ENCODE results near the gene MRPS27.

Gene MRPS27

DNA sequence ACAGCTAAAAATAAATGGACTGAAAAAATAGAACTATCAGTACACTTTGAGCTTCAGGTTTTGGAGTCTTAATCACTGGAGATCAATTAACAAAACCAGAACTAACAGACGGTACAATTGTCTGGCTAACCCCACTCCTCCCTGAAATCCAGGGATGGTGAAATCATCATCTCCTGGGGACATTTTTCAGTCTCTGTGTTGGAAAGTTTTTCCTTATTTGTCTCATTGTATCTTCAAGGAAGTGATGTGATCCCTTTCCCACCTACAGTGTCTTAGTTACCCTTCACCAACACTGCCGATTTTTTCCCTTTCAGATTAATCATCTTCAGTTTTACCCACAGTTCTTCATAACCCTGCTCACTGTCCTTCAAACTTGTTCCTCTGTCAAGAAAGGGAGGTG lies 130.9 kb downstream of the MRPS27 start:
- TF ChIP-seq, protein P1, sequence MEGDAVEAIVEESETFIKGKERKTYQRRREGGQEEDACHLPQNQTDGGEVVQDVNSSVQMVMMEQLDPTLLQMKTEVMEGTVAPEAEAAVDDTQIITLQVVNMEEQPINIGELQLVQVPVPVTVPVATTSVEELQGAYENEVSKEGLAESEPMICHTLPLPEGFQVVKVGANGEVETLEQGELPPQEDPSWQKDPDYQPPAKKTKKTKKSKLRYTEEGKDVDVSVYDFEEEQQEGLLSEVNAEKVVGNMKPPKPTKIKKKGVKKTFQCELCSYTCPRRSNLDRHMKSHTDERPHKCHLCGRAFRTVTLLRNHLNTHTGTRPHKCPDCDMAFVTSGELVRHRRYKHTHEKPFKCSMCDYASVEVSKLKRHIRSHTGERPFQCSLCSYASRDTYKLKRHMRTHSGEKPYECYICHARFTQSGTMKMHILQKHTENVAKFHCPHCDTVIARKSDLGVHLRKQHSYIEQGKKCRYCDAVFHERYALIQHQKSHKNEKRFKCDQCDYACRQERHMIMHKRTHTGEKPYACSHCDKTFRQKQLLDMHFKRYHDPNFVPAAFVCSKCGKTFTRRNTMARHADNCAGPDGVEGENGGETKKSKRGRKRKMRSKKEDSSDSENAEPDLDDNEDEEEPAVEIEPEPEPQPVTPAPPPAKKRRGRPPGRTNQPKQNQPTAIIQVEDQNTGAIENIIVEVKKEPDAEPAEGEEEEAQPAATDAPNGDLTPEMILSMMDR (IDR thresholded peaks at IDR 0.05): no peak
- no peak for DNase-seq (ENCODE audit: low spot score)
- Histone ChIP-seq H3K4me3 (no peak overlapping the region), H3K27ac (no peak overlapping the region)

DNA sequence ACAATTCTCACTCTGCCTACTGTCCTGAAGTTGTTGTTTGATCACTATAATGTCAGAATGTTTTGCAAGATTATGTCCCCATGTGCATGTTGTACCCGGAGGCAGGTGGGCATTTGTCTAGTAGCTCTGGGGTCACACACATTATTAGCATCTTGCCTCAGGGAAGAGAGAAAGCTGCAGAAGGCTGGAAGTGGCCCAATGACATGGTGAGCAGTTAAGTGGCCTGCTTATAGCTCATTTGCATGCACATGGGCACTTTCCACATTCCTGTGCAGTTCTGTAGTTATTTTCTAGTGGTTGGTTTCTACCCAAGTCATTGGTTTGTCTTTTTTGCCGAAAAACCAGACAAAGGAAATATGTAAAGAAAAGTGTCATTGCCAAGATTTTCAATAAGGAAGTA lies 131.9 kb downstream of the MRPS27 start:
- H3K27ac ChIP-seq: no peak overlapping the region
- TF ChIP-seq, protein P1 (IDR thresholded peaks at IDR 0.05): no peak
- no peak overlapping the region for H3K4me3 ChIP-seq
- DNase-seq (ENCODE audit: low spot score): no peak

DNA sequence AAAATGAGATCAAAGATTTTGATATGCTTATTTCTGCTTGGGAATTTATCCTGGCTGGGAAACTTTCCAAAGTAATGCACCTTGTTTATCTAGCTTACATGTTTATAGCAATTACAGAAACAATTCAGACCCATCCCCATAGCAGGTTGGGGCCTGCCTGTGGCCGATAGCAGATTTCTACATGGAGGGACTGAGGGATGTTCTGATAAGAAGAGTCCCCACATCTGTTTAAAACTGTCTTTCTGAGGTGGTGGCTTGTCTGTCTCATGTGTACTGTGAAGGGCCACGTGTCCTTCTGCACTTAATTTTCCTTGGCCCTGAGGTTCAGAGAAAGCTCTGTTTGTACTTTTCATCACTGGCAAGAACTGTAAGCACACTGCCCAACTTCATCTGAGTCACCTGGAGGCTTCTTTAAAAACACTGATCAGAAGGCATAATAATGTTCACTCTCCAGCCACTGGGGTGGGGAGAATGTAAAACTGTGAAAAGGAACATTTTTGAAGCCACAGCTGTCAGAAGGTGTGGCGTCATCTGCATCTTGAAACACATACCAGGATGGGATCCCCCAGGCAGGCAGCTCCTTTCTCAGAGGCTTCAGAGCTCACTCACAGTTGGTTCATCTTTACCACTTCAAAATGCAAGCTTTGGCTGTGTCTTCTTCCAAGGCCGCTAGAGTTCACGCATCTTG lies 132.5 kb downstream of the MRPS27 start:
- no peak for DNase-seq (ENCODE audit: low spot score)
- TF ChIP-seq, protein P1 (IDR thresholded peaks at IDR 0.05): no peak
- Histone ChIP-seq H3K27ac (no peak overlapping the region), H3K4me3 (no peak overlapping the region)

DNA sequence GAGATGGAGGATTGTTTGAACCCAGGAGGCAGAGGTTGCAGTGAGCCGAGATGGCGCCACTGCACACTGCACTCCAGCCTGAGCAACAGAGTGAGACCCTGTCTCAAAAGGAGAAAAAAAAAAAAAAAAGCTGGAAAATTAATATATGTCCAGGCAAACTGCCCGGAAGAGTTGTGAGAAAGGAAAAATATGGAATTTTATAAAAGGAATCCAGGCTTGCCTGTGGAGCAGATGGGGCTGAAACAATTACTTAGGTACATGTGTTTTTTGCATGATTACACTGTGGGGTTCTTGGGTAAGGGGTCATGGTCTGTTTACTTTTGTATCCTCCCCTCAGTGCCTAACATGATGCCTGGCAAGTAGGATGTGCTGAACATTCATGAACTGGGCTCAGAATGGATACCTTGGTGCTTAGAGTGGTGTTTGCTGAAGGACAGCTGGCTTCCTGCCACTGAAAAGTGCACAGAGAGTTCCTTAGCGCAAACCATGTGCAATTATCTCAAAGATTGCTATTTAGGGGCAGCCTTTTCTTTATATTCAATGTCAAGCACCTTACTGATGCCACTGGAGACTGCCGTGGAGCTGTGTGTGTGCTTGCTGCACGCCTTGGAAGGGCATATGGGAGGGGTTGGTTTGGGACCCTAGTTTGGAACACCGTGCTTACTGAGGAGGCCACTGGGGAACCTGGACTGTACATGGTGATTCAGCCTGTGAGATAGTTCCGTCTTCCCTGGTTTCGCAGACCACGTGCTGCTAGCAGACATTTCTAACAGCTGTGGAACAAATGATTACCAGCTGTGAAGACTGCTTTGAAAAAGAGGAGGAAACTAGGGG lies 134.3 kb downstream of the MRPS27 start:
- TF ChIP-seq, protein P1 (IDR thresholded peaks at IDR 0.05): no peak
- no peak overlapping the region for H3K4me3 ChIP-seq
- no peak for DNase-seq (ENCODE audit: low spot score)
- H3K27ac ChIP-seq: no peak overlapping the region

DNA sequence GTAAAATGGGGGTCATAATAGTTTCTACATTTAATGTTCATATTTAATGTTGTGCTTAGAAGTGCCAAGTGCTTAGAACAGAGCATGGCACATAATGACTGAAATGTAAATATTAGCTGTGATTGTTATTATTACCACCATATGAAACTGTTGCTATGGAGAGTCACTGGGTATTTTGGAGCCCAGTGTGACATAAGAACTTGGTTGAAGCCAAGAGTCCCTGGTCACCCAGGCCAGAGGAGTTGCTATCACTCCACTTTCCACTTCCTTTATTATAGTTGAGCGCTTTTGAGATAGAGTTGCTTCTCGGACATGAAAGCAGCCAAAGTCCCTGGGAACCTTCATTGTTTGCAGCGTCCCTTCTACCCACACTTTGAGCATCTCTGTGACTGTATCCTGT lies 135.6 kb downstream of the MRPS27 start:
- TF ChIP-seq, protein P1 (IDR thresholded peaks at IDR 0.05): no peak
- Histone ChIP-seq H3K27ac (no peak overlapping the region), H3K4me3 (no peak overlapping the region)
- no peak for DNase-seq (ENCODE audit: low spot score)

DNA sequence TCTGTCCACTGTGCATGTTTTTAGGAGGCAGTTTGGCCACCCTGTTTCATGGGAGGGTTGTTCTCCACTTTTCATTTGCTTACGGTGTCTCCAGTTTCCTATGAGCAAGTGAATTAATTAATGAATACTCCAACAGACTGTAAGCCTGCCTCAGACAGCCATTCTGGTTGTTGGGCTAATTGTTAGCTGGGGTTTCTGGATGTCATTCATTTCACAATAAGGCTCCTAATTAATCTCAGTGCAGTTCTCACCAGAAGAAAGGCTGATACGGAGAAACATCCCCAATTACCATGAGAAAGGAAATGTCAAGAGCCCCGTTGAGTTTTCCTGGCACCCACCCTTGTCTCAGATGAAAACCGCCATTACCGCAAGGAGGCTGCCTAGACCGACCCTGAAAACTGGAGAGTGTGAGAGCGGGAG lies 136.9 kb downstream of the MRPS27 start:
- Histone ChIP-seq H3K4me3 (no peak overlapping the region), H3K27ac (no peak overlapping the region)
- DNase-seq (ENCODE audit: low spot score): no peak
- TF ChIP-seq, protein P1 (IDR thresholded peaks at IDR 0.05): no peak

DNA sequence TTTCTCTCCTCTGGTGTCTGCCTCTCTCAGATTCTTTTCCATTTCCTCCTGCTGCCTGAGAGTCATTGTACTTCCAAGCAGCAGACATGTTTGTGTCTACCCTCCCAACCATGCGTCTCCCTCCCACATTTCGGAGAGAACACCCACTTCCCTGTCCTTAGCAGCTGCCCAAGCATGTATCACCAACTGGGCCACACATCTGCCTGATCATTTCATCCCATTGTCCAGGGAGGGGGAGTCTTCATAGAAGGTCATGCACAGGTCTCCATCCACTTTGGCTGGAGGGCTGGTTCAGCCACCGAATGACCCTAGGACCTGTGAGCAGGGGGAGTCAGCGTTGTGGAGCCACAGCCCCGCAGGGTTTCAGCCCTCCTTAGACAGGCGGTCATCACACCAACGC lies 137.4 kb downstream of the MRPS27 start:
- H3K4me3 ChIP-seq: peak overlapping the region; percentile 6
- no peak overlapping the region for H3K27ac ChIP-seq

More for the DNA sequence above, 137.4 kb downstream of the MRPS27 start:
- TF ChIP-seq, protein P1 (IDR thresholded peaks at IDR 0.05): no peak
- DNase-seq (ENCODE audit: low spot score): no peak

All from coronary artery (tissue), 2 donors.